Measurements from ENCODE around the gene YES1. TPM values are rescaled to one million over a fixed set of nuclear protein-coding genes. Genes with fewer than 3 reads are reported as not detected.
A peak's percentile ranks its signal among the peaks of the same experiment; 100 is the strongest.

Gene YES1
- total RNA-seq, 4 donors from 2014 or later: 46.2 to 119 (median 83.0) TPM

GRCh38 chr18:839224-840022 lies 27.4 kb upstream of the YES1 start:
- peak; percentile 73 to 95 (median 90) for TF ChIP-seq CTCF (IDR thresholded peaks at IDR 0.05)
- TF ChIP-seq POLR2A (IDR thresholded peaks at IDR 0.05): no peak
- peak; percentile 71 to 95 (median 91) for DNase-seq
- H3K4me1 ChIP-seq: peaks cover 0 to 2% (median 0%) of the 10 kb centered on the region in 4 donors
- H3K9me3 ChIP-seq: no peaks in the 10 kb centered on the region
- no peaks in the 10 kb centered on the region for H3K27me3 ChIP-seq
- no peaks in the 10 kb centered on the region for H3K36me3 ChIP-seq
- H3K4me3 ChIP-seq: no peak overlapping the region
- peak overlapping the region in 1 of 4 donors; percentile 15 for H3K27ac ChIP-seq

- Histone ChIP-seq H3K27ac (no peak overlapping the region), H3K36me3 (no peaks in the 10 kb centered on the region), H3K9me3 (no peaks in the 10 kb centered on the region), H3K27me3 (no peaks in the 10 kb centered on the region), H3K4me1 (peaks cover 0 to 2% (median 0%) of the 10 kb centered on the region in 4 donors), H3K4me3 (no peak overlapping the region)
- no peak for DNase-seq
- TF ChIP-seq CTCF (IDR thresholded peaks at IDR 0.05) (no peak), POLR2A (IDR thresholded peaks at IDR 0.05) (no peak)
Observed at GRCh38 chr18:837922-838321, 25.9 kb upstream of the YES1 start.

- no peak overlapping the region for H3K4me3 ChIP-seq
Observed at GRCh38 chr18:834082-834720, 22.2 kb upstream of the YES1 start.

GRCh38 chr18:833197-833596 lies 21.2 kb upstream of the YES1 start:
- H3K27me3 ChIP-seq: no peaks in the 10 kb centered on the region
- no peak overlapping the region for H3K27ac ChIP-seq
- no peak for DNase-seq
- no peak for TF ChIP-seq CTCF (IDR thresholded peaks at IDR 0.05)
- TF ChIP-seq POLR2A (IDR thresholded peaks at IDR 0.05): no peak
- H3K9me3 ChIP-seq: no peaks in the 10 kb centered on the region
- no peaks in the 10 kb centered on the region for H3K36me3 ChIP-seq
- peaks cover 0 to 5% (median 0%) of the 10 kb centered on the region in 4 donors for H3K4me1 ChIP-seq
- no peak overlapping the region for H3K4me3 ChIP-seq

More at GRCh38 chr18:834082-834720, 22.2 kb upstream of the YES1 start:
- H3K4me1 ChIP-seq: peaks cover 0 to 5% (median 0%) of the 10 kb centered on the region in 4 donors
- no peaks in the 10 kb centered on the region for H3K27me3 ChIP-seq
- no peak for TF ChIP-seq POLR2A (IDR thresholded peaks at IDR 0.05)
- TF ChIP-seq CTCF (IDR thresholded peaks at IDR 0.05): no peak
- DNase-seq: no peak
- no peaks in the 10 kb centered on the region for H3K36me3 ChIP-seq
- H3K27ac ChIP-seq: no peak overlapping the region
- H3K9me3 ChIP-seq: no peaks in the 10 kb centered on the region

GRCh38 chr18:832085-832681 lies 20.1 kb upstream of the YES1 start:
- Histone ChIP-seq H3K4me3 (peak overlapping the region in 1 of 4 donors; percentile 30), H3K9me3 (no peaks in the 10 kb centered on the region), H3K36me3 (no peaks in the 10 kb centered on the region), H3K27me3 (no peaks in the 10 kb centered on the region), H3K27ac (no peak overlapping the region), H3K4me1 (peaks cover 0 to 5% (median 0%) of the 10 kb centered on the region in 4 donors)
- DNase-seq: peak in 2 of 3 donors; percentile 84 to 85
- no peak for TF ChIP-seq POLR2A (IDR thresholded peaks at IDR 0.05)
- peak in 3 of 6 experiments; percentile 52 to 60 (median 53) for TF ChIP-seq CTCF (IDR thresholded peaks at IDR 0.05)

Data from Peyer's patch (tissue), 4 donors.